Stimulated activated naive CD4-positive, alpha-beta T cell treated with Interleukin-2 at 50 U/mL for 16 hours (primary cell): ENCODE measurements around the gene NADK2.
"Not testable (repeated sequence)": the region's sequence is repeated elsewhere in the genome, so short reads cannot be mapped to it uniquely, and the experiment has no call there.

Source experiments
- DNase-seq: peaks from one replicate; lab custom pipeline; 2025; lab: John Stamatoyannopoulos, UW

NADK2 gene

DNA sequence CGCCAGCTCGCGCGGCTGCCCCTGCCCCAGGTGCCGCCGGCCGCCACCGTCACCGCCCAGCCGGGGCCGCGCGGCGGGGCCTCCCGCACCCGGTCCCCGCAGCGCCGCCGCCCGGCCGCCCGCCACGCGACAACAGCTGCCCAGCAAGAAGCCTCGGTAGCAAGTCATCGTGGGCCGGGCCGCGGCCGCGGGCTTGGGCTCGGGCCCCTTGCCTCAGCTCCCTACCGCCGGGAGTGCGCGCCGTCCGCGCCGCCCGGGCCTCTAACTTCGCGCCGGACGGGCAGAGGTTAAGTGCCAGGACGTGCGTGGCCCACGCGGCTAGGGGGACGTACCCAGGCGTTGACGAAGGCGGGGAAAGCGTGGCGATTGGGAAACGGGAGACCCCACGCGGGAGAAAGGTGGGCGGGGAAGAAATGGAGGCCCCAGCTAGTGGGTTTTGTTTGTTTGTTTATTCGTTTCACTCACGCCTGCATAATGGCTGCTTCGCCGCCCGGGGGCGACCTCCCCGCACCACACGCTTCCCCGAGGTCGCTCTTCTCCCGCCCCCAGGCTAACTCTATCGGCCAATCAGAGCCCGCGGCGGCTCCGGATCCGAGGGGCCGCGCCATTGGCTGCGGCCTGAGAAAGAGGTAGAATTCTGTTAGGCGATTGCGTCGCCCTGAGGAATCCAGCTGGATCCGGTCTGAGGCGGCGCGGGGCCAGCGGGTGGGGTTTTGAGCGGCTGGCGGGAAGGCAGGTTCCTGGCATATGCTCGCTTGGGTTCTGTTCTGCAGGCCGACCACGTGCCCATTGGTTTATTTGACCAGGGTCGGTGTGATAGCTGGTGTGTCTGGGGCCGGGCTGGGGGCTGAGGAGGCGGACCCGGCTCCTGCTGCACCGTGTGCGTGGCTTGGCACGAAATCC, at the start of gene NADK2:
NADK2 (minus strand) TSS at position 295 of the 903 bp plus-strand sequence; CDS start at position 168, 127 bp downstream.
- DNase-seq: peak; percentile 99

DNA sequence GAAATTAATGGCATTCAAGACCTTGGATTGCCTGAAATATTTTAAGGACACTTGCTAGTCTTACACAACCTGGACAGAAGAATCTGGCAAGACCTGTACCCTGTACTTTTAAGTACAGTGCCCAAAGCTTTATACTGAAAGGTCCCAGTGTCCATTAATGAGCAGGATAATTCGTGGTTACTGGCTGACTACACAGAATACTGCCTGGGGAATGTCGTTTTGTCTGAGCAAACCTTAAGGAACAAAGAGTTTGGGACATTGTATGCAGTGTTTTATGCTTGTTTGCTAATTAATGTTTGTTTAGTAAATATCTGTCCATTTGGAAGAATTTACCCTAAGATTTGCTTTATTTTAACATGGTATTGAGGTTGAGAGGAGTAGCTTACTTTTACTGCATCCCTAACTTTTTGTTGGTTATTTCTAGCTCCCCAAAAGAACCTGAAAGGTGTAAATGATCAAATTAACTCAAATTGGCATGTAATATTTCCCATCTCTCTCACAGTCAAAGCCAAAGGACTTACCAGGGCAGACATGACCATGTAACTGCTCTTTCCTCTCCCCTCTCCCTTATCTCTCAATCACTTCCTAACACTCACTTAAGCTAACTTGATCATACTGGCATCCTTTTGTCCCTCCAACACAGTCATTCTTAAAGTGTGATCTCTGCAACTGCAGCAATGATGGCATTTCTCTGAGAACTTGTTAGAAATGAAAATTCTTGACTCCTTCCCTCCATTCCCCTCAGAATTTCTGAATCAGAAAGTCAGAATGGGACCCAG, 44.3 kb upstream of the NADK2 start:
- no peak for DNase-seq

DNA sequence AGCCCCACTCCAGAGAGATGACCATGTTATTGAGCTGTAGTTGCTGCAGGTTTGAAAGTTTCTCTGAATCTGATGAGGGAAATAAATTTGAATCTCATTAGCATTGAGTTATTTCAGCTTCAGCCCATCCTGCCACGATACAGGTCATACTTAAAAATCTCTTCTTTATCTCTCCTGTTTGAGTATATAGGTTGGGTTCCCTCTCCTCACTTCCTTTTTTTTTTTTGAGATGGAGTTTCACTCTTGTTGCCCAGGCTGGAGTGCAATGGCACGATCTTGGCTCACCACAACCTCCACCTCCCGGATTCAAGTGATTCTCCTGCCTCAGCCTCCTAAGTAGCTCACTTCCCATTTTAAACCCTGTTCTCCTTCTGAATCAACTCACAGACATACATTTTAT, 42.0 kb upstream of the NADK2 start:
- not testable (repeated sequence) for DNase-seq

- DNase-seq: no peak
Observed at GRCh38 chr5:36281626-36282025, 39.9 kb upstream of the NADK2 start.

DNA sequence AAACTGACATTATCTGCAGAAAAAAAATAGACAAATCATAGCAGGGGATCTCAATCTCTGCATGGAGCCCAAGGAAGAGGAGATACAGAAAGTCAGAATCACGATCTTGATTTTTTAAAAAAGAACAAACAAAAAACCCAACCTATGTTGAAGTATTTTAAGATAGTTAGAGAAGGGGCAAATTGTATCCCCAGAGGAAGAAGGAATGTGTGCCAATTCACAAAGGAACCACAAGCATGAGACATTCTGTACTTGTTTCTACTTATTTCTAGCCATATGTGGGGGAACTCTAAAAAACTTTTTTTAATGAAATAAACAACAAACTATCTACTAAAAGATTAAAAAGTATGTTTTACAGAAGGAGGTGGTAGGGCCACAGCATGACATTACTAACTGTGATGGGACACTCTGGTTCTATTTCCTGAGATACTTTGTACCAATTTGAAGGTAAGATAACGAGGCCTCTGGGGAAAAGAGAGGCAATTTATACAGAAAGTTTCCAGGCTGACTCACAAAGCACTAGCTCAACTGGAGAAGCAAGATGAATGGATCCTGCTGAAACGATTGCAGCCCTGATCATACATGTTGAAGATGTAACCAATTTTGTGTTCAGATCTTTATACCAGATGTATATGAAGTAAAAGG, 37.5 kb upstream of the NADK2 start:
- DNase-seq: no peak

GRCh38 chr5:36277521-36278176, 35.9 kb upstream of the NADK2 start:
- no peak for DNase-seq

DNA sequence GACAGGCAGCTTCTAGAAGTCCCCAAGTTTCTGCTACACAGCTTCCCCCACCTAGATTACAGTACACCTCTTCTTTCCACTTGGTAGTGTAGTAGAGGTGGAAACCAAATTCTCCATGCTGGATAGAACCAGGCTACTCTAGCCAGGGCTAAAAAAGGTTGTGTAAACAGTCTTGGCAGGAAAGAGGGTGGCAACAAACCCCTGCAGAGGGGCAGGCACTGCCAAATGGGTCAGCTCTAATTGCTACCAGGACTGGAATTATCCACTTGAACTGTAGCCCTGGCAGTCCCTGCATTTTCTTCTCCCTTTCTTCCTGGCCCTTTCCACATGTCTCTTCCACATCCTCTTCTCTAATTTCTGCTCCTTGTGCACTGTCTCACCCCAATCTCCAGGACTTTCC, 35.1 kb upstream of the NADK2 start:
- DNase-seq: no peak

DNA sequence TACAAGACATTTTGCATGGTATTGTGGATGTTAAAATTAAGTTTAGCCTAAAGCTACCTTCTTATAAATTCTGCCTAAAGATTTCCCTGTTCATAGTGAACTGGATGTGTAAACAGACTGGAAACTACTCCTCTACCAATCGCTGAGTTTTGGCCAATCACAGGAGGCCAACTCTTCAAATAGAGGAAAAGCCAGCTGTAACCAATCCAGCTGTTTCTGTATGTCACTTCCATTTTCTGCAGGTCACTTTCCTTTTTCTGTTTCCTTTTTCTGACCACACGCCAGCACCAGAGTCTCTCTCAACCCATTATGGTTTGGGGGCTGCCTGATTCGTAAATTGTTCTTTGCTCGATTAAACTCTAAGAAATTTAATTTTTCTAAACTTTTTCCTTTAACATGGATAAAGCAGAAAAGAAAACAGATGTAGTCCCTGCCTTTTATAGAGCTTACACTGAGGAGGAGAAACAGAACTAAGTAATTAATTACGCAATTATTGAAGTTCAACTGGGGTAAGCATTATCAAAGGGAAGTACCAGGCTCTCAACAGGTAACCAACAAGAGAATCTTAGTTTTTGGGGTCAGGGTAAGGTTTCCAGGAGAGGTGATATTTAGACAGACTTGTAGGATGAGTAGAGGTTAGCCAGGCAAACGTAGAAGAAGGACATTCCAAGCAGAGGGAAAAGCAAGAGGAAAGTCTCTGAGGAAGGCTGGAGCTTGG, 32.2 kb upstream of the NADK2 start:
- no peak for DNase-seq

- no peak for DNase-seq
Observed at GRCh38 chr5:36272136-36272690, 30.5 kb upstream of the NADK2 start.

GRCh38 chr5:36270876-36271575, 29.3 kb upstream of the NADK2 start:
- no peak for DNase-seq

DNA sequence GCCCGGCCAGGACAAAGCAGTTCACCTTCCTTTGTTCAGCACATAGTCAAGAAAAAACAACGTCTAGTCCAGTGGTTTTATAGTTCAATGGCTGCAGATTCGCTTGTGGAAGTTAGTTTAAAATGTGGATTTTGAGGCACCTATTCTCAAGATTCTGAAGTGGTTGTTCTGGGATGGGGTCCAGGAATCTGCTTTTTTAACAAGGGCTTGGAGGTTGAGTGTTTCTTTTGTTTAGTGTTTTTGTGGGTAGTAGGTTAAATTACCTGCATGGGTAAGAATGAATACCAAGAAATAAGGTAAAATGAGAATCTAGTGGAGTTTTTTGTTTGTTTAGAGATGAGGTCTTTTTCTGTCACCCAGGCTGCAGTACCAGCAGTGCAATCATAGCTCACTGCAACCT, 28.4 kb upstream of the NADK2 start:
- DNase-seq: no peak

- no peak for DNase-seq
Observed at GRCh38 chr5:36269478-36269877, 27.8 kb upstream of the NADK2 start.

DNA sequence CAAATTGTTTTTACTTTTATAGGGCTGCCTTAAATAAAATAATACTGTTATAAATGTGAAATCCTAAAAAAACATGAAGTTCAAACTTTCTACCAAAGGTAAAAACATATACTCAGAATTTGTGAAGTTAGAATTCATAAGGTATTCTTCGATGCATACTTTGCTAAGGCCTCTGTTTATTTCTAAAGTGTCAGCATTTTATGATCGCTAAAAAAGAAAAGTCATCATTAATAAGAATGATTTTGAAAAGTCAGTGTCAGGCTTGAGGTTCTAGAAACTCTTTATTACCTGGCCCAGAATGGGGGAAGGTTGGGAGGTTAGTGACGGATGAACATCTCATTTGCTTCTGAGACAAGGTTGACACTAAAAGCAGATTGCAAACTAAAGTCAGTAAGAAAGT, 26.2 kb upstream of the NADK2 start:
- DNase-seq: no peak

DNA sequence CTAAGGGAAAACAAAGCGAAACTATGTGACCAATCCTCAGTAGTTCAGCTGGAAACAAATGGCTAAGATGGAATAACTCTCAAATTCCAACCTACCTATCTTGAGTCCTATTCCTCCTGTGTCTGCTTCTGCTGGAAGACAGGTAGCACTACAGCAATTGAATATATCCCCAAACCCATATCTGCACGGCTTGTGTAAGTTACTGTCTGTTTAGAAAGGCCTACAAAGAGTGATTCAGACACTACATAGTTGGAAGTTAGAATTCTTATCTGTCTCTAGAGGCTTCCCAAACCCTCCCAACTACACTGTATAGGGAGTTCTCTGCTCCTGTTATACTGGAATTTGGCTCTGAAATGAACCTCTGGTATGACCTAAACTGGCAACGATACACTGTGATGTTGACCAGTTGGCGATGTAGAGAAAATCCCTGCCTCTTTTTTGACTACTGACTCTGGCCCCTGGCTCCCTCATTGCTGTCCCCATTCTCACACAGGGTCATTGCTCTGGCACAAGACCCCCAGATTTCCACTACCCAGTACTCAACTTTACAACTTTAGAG, 22.6 kb upstream of the NADK2 start:
- no peak for DNase-seq

GRCh38 chr5:36261186-36261585, 19.5 kb upstream of the NADK2 start:
- no peak for DNase-seq

GRCh38 chr5:36253575-36253974, 11.8 kb upstream of the NADK2 start:
- no peak for DNase-seq

DNA sequence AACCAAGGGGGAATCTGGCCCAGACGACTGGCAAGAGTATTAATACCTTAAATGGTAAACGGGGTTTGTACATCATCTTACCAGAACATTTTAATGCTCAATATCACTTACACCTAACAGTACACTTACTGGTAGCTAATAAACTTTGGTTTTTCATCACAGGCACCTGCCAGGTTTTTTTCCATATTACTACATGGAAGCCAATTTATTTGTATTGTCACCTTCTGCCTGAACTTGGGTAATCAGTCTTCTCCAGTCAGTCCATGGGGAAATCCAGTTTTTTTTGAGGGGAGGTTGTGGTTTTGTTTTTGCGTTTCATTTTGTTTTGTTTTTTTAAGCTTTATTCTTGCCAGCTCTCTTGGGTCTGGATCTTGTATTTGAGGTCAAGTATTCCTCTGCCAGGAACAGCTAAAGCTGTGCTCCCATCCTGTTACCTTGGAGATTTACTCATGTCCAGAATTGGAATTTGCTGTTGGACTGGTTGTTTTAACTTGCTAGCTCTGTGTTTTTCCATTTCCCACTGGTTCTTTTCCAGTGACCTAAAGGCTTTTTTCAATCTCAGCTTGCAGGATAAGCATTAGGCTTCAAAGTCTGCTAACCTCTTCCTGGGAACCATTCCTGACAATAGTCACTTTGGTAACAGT, 11.1 kb upstream of the NADK2 start:
- DNase-seq: no peak

DNA sequence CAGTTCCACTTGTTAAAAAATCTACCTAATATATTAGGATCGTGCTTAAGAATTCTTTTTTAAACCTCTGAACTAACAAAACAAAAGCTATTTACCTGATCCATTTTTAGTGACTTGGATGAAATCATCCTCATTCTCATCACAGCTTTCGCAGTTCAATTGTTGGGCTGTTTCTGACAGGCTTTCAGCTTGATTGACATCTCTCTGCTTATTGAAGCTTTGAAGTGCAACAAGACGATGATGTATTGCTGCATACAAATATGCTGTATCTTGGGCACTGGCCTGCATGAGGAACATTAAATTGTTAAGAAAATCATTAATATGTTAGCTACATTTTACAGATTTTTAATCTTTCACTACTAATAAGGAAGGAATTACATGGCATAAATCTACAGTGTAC, 9.5 kb upstream of the NADK2 start:
- no peak for DNase-seq

DNA sequence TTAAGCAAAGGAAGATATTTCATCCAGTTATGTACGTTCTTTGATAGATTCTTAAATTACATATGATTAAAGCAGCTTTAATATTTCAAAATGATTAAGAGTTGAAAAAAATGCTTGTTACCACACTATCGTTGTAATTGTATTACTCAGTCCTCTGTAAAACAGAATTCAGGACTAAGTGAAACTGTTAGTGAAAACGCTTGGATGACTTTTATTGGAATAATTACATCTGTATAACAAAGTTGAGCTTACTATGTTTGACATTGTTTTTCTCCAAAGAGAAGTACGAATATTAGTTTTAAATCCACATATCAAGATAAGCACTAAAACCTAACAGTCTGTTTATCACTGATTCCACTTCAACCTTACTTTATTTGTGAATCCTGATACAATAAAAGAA, 8.7 kb upstream of the NADK2 start:
- DNase-seq: no peak
